HL-60 (cell line): Measurements from ENCODE around the gene F2R.

Experiments used
- DNase-seq, 2 experiments: peaks; one replicate each; pipeline ENCODE4 v3.0.0-alpha.2; 2010 to 2020; ENCODE audit warnings: low read depth in 1 of 2, low spot score in 1 of 2
- H3K27ac ChIP-seq: fragments of 250-450 bp; sonication (Bioruptor Pico); replicated peaks from 2 replicates; pipeline ENCODE4 v1.5.1; 2020; ENCODE audit warnings: mild to moderate bottlenecking, moderate library complexity
- H3K27me3 ChIP-seq: fragments of 250-450 bp; sonication (Bioruptor Pico); 2 replicates; pipeline ENCODE4 v1.5.1; 2021; ENCODE audit warnings: mild to moderate bottlenecking, moderate library complexity; ENCODE audit not compliant: insufficient read depth, poor library complexity, severe bottlenecking
- H3K4me3 ChIP-seq: replicated peaks from 2 replicates; pipeline ENCODE4 v1.5.1; 2011; ENCODE audit warnings: mild to moderate bottlenecking, control low read depth, low read length; ENCODE audit not compliant: insufficient read depth
- CTCF ChIP-seq: IDR thresholded peaks from one replicate; pipeline ENCODE4 v1.5.1; 2011; ENCODE audit warnings: low read length, control low read depth, inconsistent platforms; ENCODE audit not compliant: insufficient read depth
- GABPA ChIP-seq: IDR thresholded peaks from 2 replicates; pipeline ENCODE4 v1.6.1; 2012; ENCODE audit warnings: low read depth
- POLR2AphosphoS5 ChIP-seq: IDR thresholded peaks from 2 replicates; pipeline ENCODE4 v1.6.1; 2012; ENCODE audit warnings: low read depth
- REST ChIP-seq: IDR thresholded peaks from 2 replicates; pipeline ENCODE4 v1.6.1; 2012; ENCODE audit warnings: low read depth; ENCODE audit not compliant: insufficient replicate concordance
- SPI1 ChIP-seq: IDR thresholded peaks from 2 replicates; pipeline ENCODE4 v1.6.1; 2012; ENCODE audit warnings: low read depth, mild to moderate bottlenecking, borderline replicate concordance

F2R gene

GRCh38 chr5:76781775-76782174, 65.8 kb downstream of the F2R start:
- no peak overlapping the region for H3K4me3 ChIP-seq
- H3K27me3 ChIP-seq: no peaks in the 10 kb centered on the region
- no peak for DNase-seq
- TF ChIP-seq CTCF (no peak), POLR2AphosphoS5 (no peak), REST (no peak), GABPA (no peak), SPI1 (no peak)
- H3K27ac ChIP-seq: no peak overlapping the region

- H3K27me3 ChIP-seq: no peaks in the 10 kb centered on the region
- no peak overlapping the region for H3K27ac ChIP-seq
- no peak for DNase-seq
- TF ChIP-seq REST (no peak), GABPA (no peak), POLR2AphosphoS5 (no peak), CTCF (no peak), SPI1 (no peak)
- no peak overlapping the region for H3K4me3 ChIP-seq
Measured at GRCh38 chr5:76782444-76782843, 66.5 kb downstream of the F2R start.
